NCI-H446 treated with DMSO at 0.1 percent for 48 hours (cell line): ENCODE data around the gene SMYD3.
"Not testable (repeated sequence)": the region's sequence is repeated elsewhere in the genome, so short reads cannot be mapped to it uniquely, and the experiment has no call there.

Experiments
- DNase-seq: peaks from one replicate; lab custom pipeline; 2025; lab: John Stamatoyannopoulos, UW

SMYD3 gene

GRCh38 chr1:246416261-246416660 is 90.8 kb downstream of the SMYD3 start:
- DNase-seq: no peak

GRCh38 chr1:246415028-246415427 is 92.1 kb downstream of the SMYD3 start:
- no peak for DNase-seq

GRCh38 chr1:246413430-246413829 is 93.6 kb downstream of the SMYD3 start:
- no peak for DNase-seq

GRCh38 chr1:246404078-246404477 is 103.0 kb downstream of the SMYD3 start:
- DNase-seq: no peak

- DNase-seq: no peak
Observed at GRCh38 chr1:246398126-246398813, 108.8 kb downstream of the SMYD3 start.

GRCh38 chr1:246397046-246397445 is 110.0 kb downstream of the SMYD3 start:
- no peak for DNase-seq

- DNase-seq: no peak
Observed at GRCh38 chr1:246396322-246396721, 110.8 kb downstream of the SMYD3 start.

- DNase-seq: no peak
Observed at GRCh38 chr1:246394121-246394520, 113.0 kb downstream of the SMYD3 start.

- no peak for DNase-seq
Observed at GRCh38 chr1:246390855-246391254, 116.2 kb downstream of the SMYD3 start.

GRCh38 chr1:246384616-246385015 is 122.5 kb downstream of the SMYD3 start:
- DNase-seq: no peak

GRCh38 chr1:246383791-246384190 is 123.3 kb downstream of the SMYD3 start:
- no peak for DNase-seq

- no peak for DNase-seq
Observed at GRCh38 chr1:246383239-246383589, 123.9 kb downstream of the SMYD3 start.

- DNase-seq: no peak
Observed at GRCh38 chr1:246382589-246383238, 124.4 kb downstream of the SMYD3 start.

GRCh38 chr1:246381452-246381851 is 125.6 kb downstream of the SMYD3 start:
- DNase-seq: no peak

GRCh38 chr1:246377625-246378153 is 129.4 kb downstream of the SMYD3 start:
- no peak for DNase-seq

- DNase-seq: no peak
Observed at GRCh38 chr1:246373828-246374569, 133.1 kb downstream of the SMYD3 start.

- DNase-seq: no peak
Observed at GRCh38 chr1:246372559-246372958, 134.5 kb downstream of the SMYD3 start.

- no peak for DNase-seq
Observed at GRCh38 chr1:246367041-246367440, 140.0 kb downstream of the SMYD3 start.

GRCh38 chr1:246365708-246366107 is 141.4 kb downstream of the SMYD3 start:
- DNase-seq: no peak

- no peak for DNase-seq
Observed at GRCh38 chr1:246364415-246364941, 142.6 kb downstream of the SMYD3 start.

- DNase-seq: not testable (repeated sequence)
Observed at GRCh38 chr1:246357014-246357598, 150.0 kb downstream of the SMYD3 start.
